HEK293 (cell line): ENCODE results near the gene MFSD1.

ENCODE experiments used
- CTCF ChIA-PET: fragments of 350-600 bp; formaldehyde crosslinking; extraction: SDS; loops from one replicate; lab custom pipeline; 2021; ENCODE audit warnings: antibody characterized with exemption; lab: Yijun Ruan, JAX
- POLR2A ChIA-PET: fragments of 300-600 bp; formaldehyde crosslinking; extraction: SDS; loops from one replicate; lab custom pipeline; 2020; ENCODE audit warnings: antibody characterized with exemption, inconsistent platforms; lab: Yijun Ruan, JAX
- H3K27ac ChIP-seq: fragments of 200-500 bp; sonication (Bioruptor generic); 2 replicates; pipeline ENCODE4 v1.5.1; 2014; ENCODE audit warnings: low read depth, low read length, control low read depth, inconsistent platforms; ENCODE audit errors: extremely low read depth
- H3K36me3 ChIP-seq, 2 experiments: fragments of 200-500 bp in 1 of 2; sonication (Bioruptor generic) in 1 of 2; 1 replicate in 1 of 2; 2 replicates in 1 of 2; pipeline ENCODE4 v1.5.1; 2014 to 2017; ENCODE audit warnings: inconsistent platforms in 2 of 2, low read length in 2 of 2; ENCODE audit not compliant: control insufficient read depth in 2 of 2, insufficient read depth in 1 of 2
- H3K4me1 ChIP-seq: fragments of 200-500 bp; sonication (Bioruptor generic); 2 replicates; pipeline ENCODE4 v1.5.1; 2014; ENCODE audit warnings: mild to moderate bottlenecking, low read length, inconsistent platforms; ENCODE audit not compliant: control insufficient read depth, insufficient read depth
- H3K4me3 ChIP-seq: 2 replicates; pipeline ENCODE4 v1.5.1; 2011; ENCODE audit warnings: low read depth, mild to moderate bottlenecking, control low read depth, low read length, moderate library complexity
- H3K9me3 ChIP-seq: fragments of 200-500 bp; sonication (Bioruptor generic); 2 replicates; pipeline ENCODE4 v1.5.1; 2014; ENCODE audit warnings: low read depth, low read length, inconsistent platforms; ENCODE audit not compliant: control insufficient read depth, insufficient read depth
- BCL11A ChIP-seq: fragments of 450-650 bp; formaldehyde crosslinking; IDR thresholded peaks from 2 replicates; pipeline ENCODE4 v1.5.1; 2016; ENCODE audit warnings: low read depth, missing biosample characterization, missing genetic modification characterization
- GFI1B ChIP-seq: fragments of 450-650 bp; formaldehyde crosslinking; IDR thresholded peaks from 2 replicates; pipeline ENCODE4 v1.5.1; 2016; ENCODE audit warnings: missing biosample characterization, missing genetic modification characterization
- SCRT2 ChIP-seq: fragments of 450-650 bp; formaldehyde crosslinking; IDR thresholded peaks from 2 replicates; pipeline ENCODE4 v1.5.1; 2016; ENCODE audit warnings: missing biosample characterization, missing genetic modification characterization
- SP3 ChIP-seq: fragments of 450-650 bp; formaldehyde crosslinking; IDR thresholded peaks from 2 replicates; pipeline ENCODE4 v1.5.1; 2016; ENCODE audit warnings: missing biosample characterization, missing genetic modification characterization
- ZBTB1 ChIP-seq: fragments of 450-650 bp; formaldehyde crosslinking; IDR thresholded peaks from 2 replicates; pipeline ENCODE4 v1.5.1; 2016; ENCODE audit warnings: missing biosample characterization, missing genetic modification characterization
- ZBTB11 ChIP-seq: fragments of 450-650 bp; formaldehyde crosslinking; conservative IDR thresholded peaks from 2 replicates; pipeline ENCODE4 v1.5.1; 2016; ENCODE audit warnings: low read depth, missing biosample characterization, missing genetic modification characterization
- ZNF140 ChIP-seq: fragments of 450-650 bp; formaldehyde crosslinking; IDR thresholded peaks from 2 replicates; pipeline ENCODE4 v1.5.1; 2016; ENCODE audit warnings: missing biosample characterization, missing genetic modification characterization
- ZNF146 ChIP-seq: fragments of 450-650 bp; formaldehyde crosslinking; IDR thresholded peaks from 2 replicates; pipeline ENCODE4 v1.5.1; 2016; ENCODE audit warnings: missing biosample characterization, missing genetic modification characterization
- ZNF311 ChIP-seq: fragments of 450-650 bp; formaldehyde crosslinking; IDR thresholded peaks from 2 replicates; pipeline ENCODE4 v1.5.1; 2017; ENCODE audit warnings: missing biosample characterization, missing genetic modification characterization, borderline replicate concordance
- ZNF416 ChIP-seq: fragments of 450-650 bp; formaldehyde crosslinking; IDR thresholded peaks from 2 replicates; pipeline ENCODE4 v1.5.1; 2016; ENCODE audit warnings: missing biosample characterization, missing genetic modification characterization
- ZNF514 ChIP-seq: fragments of 450-650 bp; formaldehyde crosslinking; IDR thresholded peaks from 2 replicates; pipeline ENCODE4 v1.5.1; 2016; ENCODE audit warnings: missing biosample characterization, missing genetic modification characterization
- ZNF596 ChIP-seq: fragments of 450-650 bp; IDR thresholded peaks from 2 replicates; pipeline ENCODE4 v1.5.0; 2018; ENCODE audit warnings: missing biosample characterization, mild to moderate bottlenecking, missing genetic modification characterization, moderate library complexity
- ZNF621 ChIP-seq: fragments of 450-650 bp; formaldehyde crosslinking; IDR thresholded peaks from 2 replicates; pipeline ENCODE4 v1.5.1; 2017; ENCODE audit warnings: missing biosample characterization, missing genetic modification characterization
- ZNF76 ChIP-seq: fragments of 450-650 bp; formaldehyde crosslinking; IDR thresholded peaks from 2 replicates; pipeline ENCODE4; 2016; ENCODE audit warnings: low read depth, missing biosample characterization, missing genetic modification characterization, borderline replicate concordance
- ZSCAN30 ChIP-seq: fragments of 450-650 bp; IDR thresholded peaks from 2 replicates; pipeline ENCODE4 v1.5.1; 2018; ENCODE audit warnings: missing biosample characterization, mild to moderate bottlenecking, missing genetic modification characterization, moderate library complexity
- TF ChIP-seq, protein P1 (sequence below): fragments of 450-650 bp; formaldehyde crosslinking; IDR thresholded peaks from 2 replicates; pipeline ENCODE4 v1.5.1; 2017; ENCODE audit warnings: missing biosample characterization, missing genetic modification characterization
- TF ChIP-seq, protein P2 (sequence below): fragments of 450-650 bp; formaldehyde crosslinking; IDR thresholded peaks from 2 replicates; pipeline ENCODE4 v1.5.1; 2017; ENCODE audit warnings: missing biosample characterization, missing genetic modification characterization
- TF ChIP-seq, protein P3 (sequence below): fragments of 450-650 bp; formaldehyde crosslinking; IDR thresholded peaks from 2 replicates; pipeline ENCODE4 v1.5.1; 2016; ENCODE audit warnings: missing biosample characterization, missing genetic modification characterization, borderline replicate concordance
- TF ChIP-seq, protein P4 (sequence below): fragments of 450-650 bp; formaldehyde crosslinking; IDR thresholded peaks from 2 replicates; pipeline ENCODE4 v1.5.1; 2016; ENCODE audit warnings: missing biosample characterization, missing genetic modification characterization

Gene MFSD1

DNA sequence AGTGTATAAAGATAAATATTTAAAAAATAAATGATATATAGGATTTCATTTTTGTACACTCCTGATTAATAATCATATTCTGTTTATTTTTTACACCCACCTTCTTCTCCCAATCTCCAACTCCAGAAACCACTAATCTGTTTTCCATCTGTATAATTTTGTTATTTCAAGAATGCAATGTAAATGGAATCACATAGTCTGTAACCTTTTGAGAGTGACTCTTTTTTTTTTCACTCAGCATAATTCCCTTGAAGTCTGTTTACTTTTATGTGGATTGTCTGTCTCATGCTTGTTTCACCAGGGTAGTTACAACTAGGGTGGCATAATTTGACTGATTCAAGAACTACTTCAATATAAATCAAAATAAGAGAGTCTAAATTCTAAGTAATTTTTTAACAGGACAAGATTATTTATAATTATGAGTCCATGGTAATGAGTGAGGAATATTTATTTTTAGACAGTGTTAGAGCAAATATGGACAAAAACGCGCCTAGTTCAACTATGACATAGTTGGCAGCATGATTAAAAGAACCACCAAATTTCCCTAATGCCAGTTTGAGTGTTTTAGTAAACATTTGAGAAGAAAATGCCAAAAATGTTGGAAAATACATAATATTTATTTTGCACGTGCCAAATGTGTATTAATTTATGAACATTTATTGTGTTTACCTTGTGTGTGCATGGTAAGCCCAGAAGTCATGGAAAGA lies 19.4 kb upstream of the MFSD1 start (continued):
- TF ChIP-seq BCL11A (tag by site-specific recombination): no peak
- TF ChIP-seq, all 188 proteins: peak for 0

- ChIA-PET CTCF (no interaction called here), POLR2A (no interaction called here)
- TF ChIP-seq, protein P1, sequence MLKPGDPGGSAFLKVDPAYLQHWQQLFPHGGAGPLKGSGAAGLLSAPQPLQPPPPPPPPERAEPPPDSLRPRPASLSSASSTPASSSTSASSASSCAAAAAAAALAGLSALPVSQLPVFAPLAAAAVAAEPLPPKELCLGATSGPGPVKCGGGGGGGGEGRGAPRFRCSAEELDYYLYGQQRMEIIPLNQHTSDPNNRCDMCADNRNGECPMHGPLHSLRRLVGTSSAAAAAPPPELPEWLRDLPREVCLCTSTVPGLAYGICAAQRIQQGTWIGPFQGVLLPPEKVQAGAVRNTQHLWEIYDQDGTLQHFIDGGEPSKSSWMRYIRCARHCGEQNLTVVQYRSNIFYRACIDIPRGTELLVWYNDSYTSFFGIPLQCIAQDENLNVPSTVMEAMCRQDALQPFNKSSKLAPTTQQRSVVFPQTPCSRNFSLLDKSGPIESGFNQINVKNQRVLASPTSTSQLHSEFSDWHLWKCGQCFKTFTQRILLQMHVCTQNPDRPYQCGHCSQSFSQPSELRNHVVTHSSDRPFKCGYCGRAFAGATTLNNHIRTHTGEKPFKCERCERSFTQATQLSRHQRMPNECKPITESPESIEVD (tag by site-specific recombination): no peak
- TF ChIP-seq, protein P2, sequence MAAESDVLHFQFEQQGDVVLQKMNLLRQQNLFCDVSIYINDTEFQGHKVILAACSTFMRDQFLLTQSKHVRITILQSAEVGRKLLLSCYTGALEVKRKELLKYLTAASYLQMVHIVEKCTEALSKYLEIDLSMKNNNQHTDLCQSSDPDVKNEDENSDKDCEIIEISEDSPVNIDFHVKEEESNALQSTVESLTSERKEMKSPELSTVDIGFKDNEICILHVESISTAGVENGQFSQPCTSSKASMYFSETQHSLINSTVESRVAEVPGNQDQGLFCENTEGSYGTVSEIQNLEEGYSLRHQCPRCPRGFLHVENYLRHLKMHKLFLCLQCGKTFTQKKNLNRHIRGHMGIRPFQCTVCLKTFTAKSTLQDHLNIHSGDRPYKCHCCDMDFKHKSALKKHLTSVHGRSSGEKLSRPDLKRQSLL (tag by site-specific recombination): no peak
- no peak for TF ChIP-seq GFI1B (tag by site-specific recombination)
- Histone ChIP-seq H3K27ac (no peak overlapping the region), H3K9me3 (no peaks in the 10 kb centered on the region), H3K4me3 (no peak overlapping the region), H3K4me1 (no peaks in the 10 kb centered on the region), H3K36me3 (no peaks in the 10 kb centered on the region)
Measured at GRCh38 chr3:158783051-158783450, 18.8 kb upstream of the MFSD1 start.

GRCh38 chr3:158785972-158786371 lies 15.9 kb upstream of the MFSD1 start:
- ChIA-PET POLR2A (no interaction called here), CTCF (interaction anchor here (1.1 kb wide), 1 partner anchor 15 kb away, joined by 3 read pairs; no protein-coding TSS in a partner anchor)
- no peaks in the 10 kb centered on the region for H3K9me3 ChIP-seq
- no peaks in the 10 kb centered on the region for H3K4me1 ChIP-seq
- no peak for TF ChIP-seq ZNF311 (tag by site-specific recombination)
- TF ChIP-seq SCRT2 (tag by site-specific recombination): no peak
- no peak for TF ChIP-seq ZNF596
- TF ChIP-seq ZBTB1 (tag by site-specific recombination): no peak
- no peak for TF ChIP-seq ZNF416 (tag by site-specific recombination)
- TF ChIP-seq SP3: no peak
- no peak for TF ChIP-seq ZNF140 (tag by site-specific recombination)
- TF ChIP-seq ZSCAN30: no peak
- no peak overlapping the region for H3K4me3 ChIP-seq
- no peaks in the 10 kb centered on the region for H3K36me3 ChIP-seq
- H3K27ac ChIP-seq: no peak overlapping the region

DNA sequence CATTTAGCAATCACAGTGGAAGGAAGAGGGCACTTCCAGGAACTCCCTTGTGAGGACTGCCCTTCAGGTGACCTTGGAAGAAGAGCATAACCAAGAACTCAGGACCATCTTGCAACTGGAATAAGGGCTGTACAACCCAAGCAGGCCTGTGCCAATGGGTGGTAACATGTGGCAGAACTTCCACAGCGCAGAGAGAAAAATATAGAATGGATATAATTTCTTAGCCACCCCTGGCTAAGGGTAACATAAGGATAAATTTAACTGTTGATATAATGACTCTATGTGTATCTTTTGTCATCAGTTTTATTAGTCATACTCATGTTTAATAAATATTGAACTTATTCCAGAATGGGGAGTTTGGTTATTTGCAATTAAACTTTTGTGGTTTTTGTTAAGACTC lies 13.4 kb upstream of the MFSD1 start:
- ChIA-PET CTCF (interaction anchor here (1.2 to 4.1 kb wide), 5 partner anchors 47 to 249 kb away, joined by 3 to 51 read pairs (median 19); partner anchors contain the start of gene LXN), POLR2A (no interaction called here)
- Histone ChIP-seq H3K4me1 (no peaks in the 10 kb centered on the region), H3K36me3 (no peaks in the 10 kb centered on the region), H3K4me3 (no peak overlapping the region), H3K27ac (no peak overlapping the region), H3K9me3 (no peaks in the 10 kb centered on the region)
- no peak for TF ChIP-seq ZNF76 (tag by site-specific recombination)
- TF ChIP-seq, protein P3, sequence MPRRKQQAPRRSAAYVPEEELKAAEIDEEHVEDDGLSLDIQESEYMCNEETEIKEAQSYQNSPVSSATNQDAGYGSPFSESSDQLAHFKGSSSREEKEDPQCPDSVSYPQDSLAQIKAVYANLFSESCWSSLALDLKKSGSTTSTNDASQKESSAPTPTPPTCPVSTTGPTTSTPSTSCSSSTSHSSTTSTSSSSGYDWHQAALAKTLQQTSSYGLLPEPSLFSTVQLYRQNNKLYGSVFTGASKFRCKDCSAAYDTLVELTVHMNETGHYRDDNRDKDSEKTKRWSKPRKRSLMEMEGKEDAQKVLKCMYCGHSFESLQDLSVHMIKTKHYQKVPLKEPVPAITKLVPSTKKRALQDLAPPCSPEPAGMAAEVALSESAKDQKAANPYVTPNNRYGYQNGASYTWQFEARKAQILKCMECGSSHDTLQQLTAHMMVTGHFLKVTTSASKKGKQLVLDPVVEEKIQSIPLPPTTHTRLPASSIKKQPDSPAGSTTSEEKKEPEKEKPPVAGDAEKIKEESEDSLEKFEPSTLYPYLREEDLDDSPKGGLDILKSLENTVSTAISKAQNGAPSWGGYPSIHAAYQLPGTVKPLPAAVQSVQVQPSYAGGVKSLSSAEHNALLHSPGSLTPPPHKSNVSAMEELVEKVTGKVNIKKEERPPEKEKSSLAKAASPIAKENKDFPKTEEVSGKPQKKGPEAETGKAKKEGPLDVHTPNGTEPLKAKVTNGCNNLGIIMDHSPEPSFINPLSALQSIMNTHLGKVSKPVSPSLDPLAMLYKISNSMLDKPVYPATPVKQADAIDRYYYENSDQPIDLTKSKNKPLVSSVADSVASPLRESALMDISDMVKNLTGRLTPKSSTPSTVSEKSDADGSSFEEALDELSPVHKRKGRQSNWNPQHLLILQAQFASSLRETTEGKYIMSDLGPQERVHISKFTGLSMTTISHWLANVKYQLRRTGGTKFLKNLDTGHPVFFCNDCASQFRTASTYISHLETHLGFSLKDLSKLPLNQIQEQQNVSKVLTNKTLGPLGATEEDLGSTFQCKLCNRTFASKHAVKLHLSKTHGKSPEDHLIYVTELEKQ: no peak
- no peak for TF ChIP-seq ZNF146 (tag by site-specific recombination)
- TF ChIP-seq ZNF621: no peak
- TF ChIP-seq ZNF514 (tag by site-specific recombination): no peak
- TF ChIP-seq, protein P4, sequence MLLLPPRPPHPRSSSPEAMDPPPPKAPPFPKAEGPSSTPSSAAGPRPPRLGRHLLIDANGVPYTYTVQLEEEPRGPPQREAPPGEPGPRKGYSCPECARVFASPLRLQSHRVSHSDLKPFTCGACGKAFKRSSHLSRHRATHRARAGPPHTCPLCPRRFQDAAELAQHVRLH (tag by site-specific recombination): no peak
- no peak for TF ChIP-seq ZBTB11
